ENCODE results near the gene CYP4F2. TPM values are rescaled to one million over a fixed set of nuclear protein-coding genes. Genes with fewer than 3 reads are reported as not detected.

The CYP4F2 gene
- total RNA-seq, 6 experiments from 2014 or later: 151 to 228 (median 173) TPM

DNA sequence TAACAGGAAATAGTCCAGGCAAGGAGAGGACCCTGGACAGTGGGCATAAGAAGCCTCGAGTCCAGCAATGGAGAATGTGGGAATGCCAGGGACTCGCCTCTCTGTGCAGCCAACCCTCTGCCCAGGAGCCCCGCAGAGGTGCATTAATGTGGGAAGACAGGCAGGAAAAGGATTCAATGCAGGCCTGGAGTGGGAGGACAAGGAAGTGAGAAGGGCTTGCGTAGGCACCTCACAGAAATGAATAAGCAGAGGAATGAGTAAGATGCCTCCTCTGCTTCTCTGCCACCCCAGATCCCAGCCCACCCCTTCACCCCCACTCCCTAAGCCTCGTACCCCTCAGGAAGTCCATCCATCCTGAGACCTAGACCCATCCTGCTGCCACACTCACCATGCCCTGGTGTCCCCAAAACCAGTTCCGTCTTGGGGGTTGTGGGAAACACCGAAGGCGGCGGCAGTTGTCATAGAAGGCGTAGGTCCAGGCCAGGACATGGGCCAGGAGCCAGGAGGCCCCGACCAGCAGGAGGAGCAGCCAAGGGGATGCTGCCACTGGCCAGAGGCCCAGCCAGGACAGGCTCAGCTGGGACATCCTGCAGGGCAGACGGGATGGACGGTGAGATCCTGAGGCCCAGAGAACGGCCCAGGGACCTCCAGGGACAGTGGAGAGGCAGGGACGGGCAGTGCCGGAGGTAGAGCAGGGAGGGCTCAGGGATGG is 692 bp downstream of the CYP4F2 start:
- intact Hi-C loops (cut with DNase I): no loop called here
- peak; percentile 45 to 72 (median 65) for DNase-seq
- WGBS (ENCODE audit: insufficient coverage, low coverage, low lambda C conversion rate, missing lambda C conversion rate): 34% methylated on average over 10 of the region's 16 CpGs

DNA sequence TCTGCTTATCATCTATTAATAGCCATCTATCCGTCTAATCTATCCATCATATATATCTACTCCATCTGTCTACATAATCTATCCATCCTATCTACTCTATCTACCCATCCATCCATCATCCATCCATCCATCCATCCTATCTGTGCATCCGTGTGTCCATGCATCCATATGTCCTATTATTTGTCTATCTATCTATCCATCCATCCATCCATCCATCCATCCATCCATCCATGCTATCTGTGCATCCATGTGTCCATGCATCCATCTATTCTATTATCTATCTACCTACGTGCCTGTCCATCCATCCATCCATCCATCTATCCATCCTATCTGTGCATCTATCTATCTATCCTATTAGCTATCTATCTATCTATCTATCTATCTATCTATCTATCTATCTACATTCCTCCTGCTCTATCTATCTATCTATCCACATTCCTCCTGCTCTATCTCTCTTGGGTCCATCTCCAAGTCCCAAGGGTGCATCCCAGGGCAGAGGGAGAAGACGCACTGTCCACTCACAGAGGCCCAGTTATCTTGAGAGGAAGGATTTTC is 1.9 kb downstream of the CYP4F2 start:
- H3K36me3 ChIP-seq: no peaks in the 10 kb centered on the region
- no peak overlapping the region for H3K4me3 ChIP-seq
- H3K27ac ChIP-seq: no peak overlapping the region
- no peak for DNase-seq
- no peaks in the 10 kb centered on the region for H3K9me3 ChIP-seq
- peaks cover 0 to 29% (median 3%) of the 10 kb centered on the region in 4 donors for H3K4me1 ChIP-seq
- H3K27me3 ChIP-seq: no peaks in the 10 kb centered on the region
- WGBS (ENCODE audit: insufficient coverage, low coverage, low lambda C conversion rate, missing lambda C conversion rate): 82% methylated on average over 4 of the region's 4 CpGs
- intact Hi-C loops (cut with DNase I): no loop called here
- TF ChIP-seq POLR2A (IDR thresholded peaks at IDR 0.05): no peak
- TF ChIP-seq, protein P1, sequence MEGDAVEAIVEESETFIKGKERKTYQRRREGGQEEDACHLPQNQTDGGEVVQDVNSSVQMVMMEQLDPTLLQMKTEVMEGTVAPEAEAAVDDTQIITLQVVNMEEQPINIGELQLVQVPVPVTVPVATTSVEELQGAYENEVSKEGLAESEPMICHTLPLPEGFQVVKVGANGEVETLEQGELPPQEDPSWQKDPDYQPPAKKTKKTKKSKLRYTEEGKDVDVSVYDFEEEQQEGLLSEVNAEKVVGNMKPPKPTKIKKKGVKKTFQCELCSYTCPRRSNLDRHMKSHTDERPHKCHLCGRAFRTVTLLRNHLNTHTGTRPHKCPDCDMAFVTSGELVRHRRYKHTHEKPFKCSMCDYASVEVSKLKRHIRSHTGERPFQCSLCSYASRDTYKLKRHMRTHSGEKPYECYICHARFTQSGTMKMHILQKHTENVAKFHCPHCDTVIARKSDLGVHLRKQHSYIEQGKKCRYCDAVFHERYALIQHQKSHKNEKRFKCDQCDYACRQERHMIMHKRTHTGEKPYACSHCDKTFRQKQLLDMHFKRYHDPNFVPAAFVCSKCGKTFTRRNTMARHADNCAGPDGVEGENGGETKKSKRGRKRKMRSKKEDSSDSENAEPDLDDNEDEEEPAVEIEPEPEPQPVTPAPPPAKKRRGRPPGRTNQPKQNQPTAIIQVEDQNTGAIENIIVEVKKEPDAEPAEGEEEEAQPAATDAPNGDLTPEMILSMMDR (IDR thresholded peaks at IDR 0.05): no peak
- ATAC-seq: no peak

More for the DNA sequence above, 692 bp downstream of the CYP4F2 start:
- Histone ChIP-seq H3K36me3 (no peaks in the 10 kb centered on the region), H3K4me1 (peaks cover 0 to 19% (median 3%) of the 10 kb centered on the region in 4 donors), H3K9me3 (no peaks in the 10 kb centered on the region), H3K27me3 (no peaks in the 10 kb centered on the region), H3K4me3 (peak overlapping the region; percentile 37 to 56 (median 54)), H3K27ac (peak overlapping the region; percentile 38 to 89 (median 78))
- ATAC-seq: peak; percentile 56 to 65 (median 57)
- TF ChIP-seq POLR2A (IDR thresholded peaks at IDR 0.05): no peak
- TF ChIP-seq, protein P1 (IDR thresholded peaks at IDR 0.05): no peak

DNA sequence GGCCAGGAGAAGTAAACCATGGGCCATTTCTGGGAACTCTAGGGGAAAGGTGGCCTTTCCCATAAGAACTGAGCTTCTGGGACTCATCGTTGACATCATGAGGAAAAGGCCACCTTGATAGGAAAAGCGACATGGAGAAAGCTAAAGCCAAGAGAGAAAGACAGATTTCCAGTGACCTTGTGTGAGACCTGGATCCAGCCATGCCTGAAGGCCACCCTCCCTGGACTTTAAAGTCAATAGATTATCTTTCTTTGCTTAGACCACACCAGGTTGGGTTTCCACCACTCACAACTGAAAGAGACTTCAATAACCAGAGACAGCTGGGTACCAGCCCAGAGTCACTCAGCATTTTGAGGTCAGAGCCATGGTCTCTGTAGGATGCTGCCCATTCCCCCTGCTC is 3.5 kb downstream of the CYP4F2 start:
- H3K9me3 ChIP-seq: no peaks in the 10 kb centered on the region
- no peak overlapping the region for H3K4me3 ChIP-seq
- peaks cover 0 to 1% (median 0%) of the 10 kb centered on the region in 4 donors for H3K36me3 ChIP-seq
- 55% methylated on average over 2 of the region's 2 CpGs for WGBS (ENCODE audit: insufficient coverage, low coverage, low lambda C conversion rate, missing lambda C conversion rate)
- ATAC-seq (no peak), DNase-seq (no peak)
- intact Hi-C loops (cut with DNase I): no loop called here
- TF ChIP-seq, protein P1 (IDR thresholded peaks at IDR 0.05): no peak
- no peak for TF ChIP-seq POLR2A (IDR thresholded peaks at IDR 0.05)
- H3K27me3 ChIP-seq: no peaks in the 10 kb centered on the region
- peaks cover 0 to 29% (median 3%) of the 10 kb centered on the region in 4 donors for H3K4me1 ChIP-seq
- no peak overlapping the region for H3K27ac ChIP-seq

DNA sequence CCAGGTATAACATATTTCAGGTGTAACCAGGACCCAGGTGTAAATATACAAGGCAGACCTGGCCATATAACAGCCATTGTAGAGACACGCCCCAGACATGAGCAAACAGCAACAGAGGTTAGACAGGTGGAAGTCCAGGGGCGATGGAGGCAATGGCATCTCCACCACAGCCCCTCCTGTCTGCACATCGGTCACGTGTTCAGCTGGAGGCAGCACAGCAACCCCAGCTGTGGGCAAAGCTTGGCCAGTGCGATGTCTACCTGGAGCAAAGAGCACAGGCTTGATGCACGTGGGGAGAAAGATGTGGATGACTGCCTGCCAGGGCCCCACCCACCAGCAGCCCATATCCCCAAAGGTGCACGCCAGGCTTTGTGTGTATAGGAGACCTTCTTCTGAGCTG is 4.4 kb downstream of the CYP4F2 start:
- H3K27ac ChIP-seq: no peak overlapping the region
- H3K27me3 ChIP-seq: no peaks in the 10 kb centered on the region
- intact Hi-C loops (cut with DNase I): no loop called here
- peak in 2 of 3 donors; percentile 79 for DNase-seq
- no peak overlapping the region for H3K4me3 ChIP-seq
- H3K4me1 ChIP-seq: peaks cover 0 to 29% (median 3%) of the 10 kb centered on the region in 4 donors
- WGBS (ENCODE audit: insufficient coverage, low coverage, low lambda C conversion rate, missing lambda C conversion rate): 7% methylated on average over 5 of the region's 7 CpGs
- no peak for TF ChIP-seq POLR2A (IDR thresholded peaks at IDR 0.05)
- TF ChIP-seq, protein P1 (IDR thresholded peaks at IDR 0.05): no peak
- peaks cover 0 to 10% (median 0%) of the 10 kb centered on the region in 4 donors for H3K36me3 ChIP-seq
- ATAC-seq: peak in 2 of 4 donors; percentile 17 to 49
- no peaks in the 10 kb centered on the region for H3K9me3 ChIP-seq
